Measurements from ENCODE around the gene MRGPRD. TPM values are rescaled to one million over a fixed set of nuclear protein-coding genes. Genes with fewer than 3 reads are reported as not detected.

The MRGPRD gene
- total and polyA plus RNA-seq, 2 of the 13 experiments (the other 11 are each of a cell fraction or from before 2014, with no cell fraction given), result not detected

- ChIA-PET POLR2A (no interaction called here), CTCF (ENCODE audit: low intra/inter-chr PET ratio, low total read pairs) (no interaction called here)
- no TSS peak for BruUV-seq (replicated peaks)
- Histone ChIP-seq H2AFZ (ENCODE audit: low read length) (no peak overlapping the region), H4K20me1 (ENCODE audit: insufficient read depth, low read length) (no peaks in the 10 kb centered on the region), H3K27me3 (ENCODE audit: control insufficient read depth in 1 of 2, insufficient read depth in 2 of 2, low read length in 2 of 2) (peaks cover 12 to 55% of the 10 kb centered on the region in 2 experiments), H3K4me1 (ENCODE audit: insufficient read depth, low read length) (peaks cover 38% of the 10 kb centered on the region), H3K9me3 (ENCODE audit: low read length) (no peaks in the 10 kb centered on the region), H3K36me3 (replicated peaks in 1 of 2; ENCODE audit: control insufficient read depth in 1 of 2, insufficient read depth in 2 of 2, low read length in 2 of 2) (no peaks in the 10 kb centered on the region), H3K4me2 (ENCODE audit: low read depth, low read length) (no peak overlapping the region), H3K4me3 (replicated peaks in 1 of 3; ENCODE audit: insufficient read depth in 1 of 3, low read depth in 2 of 3, low read length in 3 of 3) (no peak overlapping the region), H3K9ac (ENCODE audit: insufficient read depth, low read depth, low read length) (no peak overlapping the region), H3K27ac (ENCODE audit: extremely low read length, insufficient read depth, low read length) (no peak overlapping the region), H3K79me2 (ENCODE audit: insufficient read depth, low read length) (no peaks in the 10 kb centered on the region)
- in situ Hi-C loops (cut with HindIII; ENCODE audit: extremely low pct_ligation_motif_present, low pct_unique_long_range_greater_than_20kb), result no loop called here
- DNase-seq (ENCODE audit: low spot score) (no peak), FAIRE-seq (no peak), ATAC-seq (no peak)
- intact Hi-C loops (cut with micrococcal nuclease; ENCODE audit: unreplicated experiment), result no loop called here
- TF ChIP-seq ARID2 (CRISPR knock-in tag; IDR thresholded peaks at IDR 0.05; ENCODE audit: borderline replicate concordance) (no peak), HIVEP1 (CRISPR knock-in tag; IDR thresholded peaks at IDR 0.05) (no peak), TIGD3 (CRISPR knock-in tag; IDR thresholded peaks at IDR 0.05; ENCODE audit: borderline replicate concordance) (no peak), SATB2 (CRISPR knock-in tag; IDR thresholded peaks at IDR 0.05) (no peak), PHF21A (CRISPR knock-in tag; IDR thresholded peaks at IDR 0.05) (no peak), PRDM15 (CRISPR knock-in tag; IDR thresholded peaks at IDR 0.05) (no peak), ZBTB37 (CRISPR knock-in tag; IDR thresholded peaks at IDR 0.05) (no peak), TBP (CRISPR knock-in tag; IDR thresholded peaks at IDR 0.05) (no peak), ZNF772 (CRISPR knock-in tag; IDR thresholded peaks at IDR 0.05) (no peak), ZNF296 (CRISPR knock-in tag; conservative IDR thresholded peaks at IDR 0.05) (no peak), SP4 (CRISPR knock-in tag; IDR thresholded peaks at IDR 0.05) (no peak), ZNF563 (CRISPR knock-in tag; IDR thresholded peaks at IDR 0.05) (no peak)
- 71% methylated on average over 2 of the region's 48 CpGs for WGBS (ENCODE audit: low lambda C conversion rate)
These were observed 25.0 kb upstream of the MRGPRD start for GRCh38 chr11:69005631-69006368.

Data from HepG2 (cell line).